ENCODE data around the gene SSBP3. TPM values are rescaled to one million over a fixed set of nuclear protein-coding genes. Genes with fewer than 3 reads are reported as not detected.

SSBP3 gene
- total and polyA plus RNA-seq, 2 of the 13 experiments (the other 11 are each of a cell fraction or from before 2014, with no cell fraction given): 8.5 to 17.6 TPM

DNA sequence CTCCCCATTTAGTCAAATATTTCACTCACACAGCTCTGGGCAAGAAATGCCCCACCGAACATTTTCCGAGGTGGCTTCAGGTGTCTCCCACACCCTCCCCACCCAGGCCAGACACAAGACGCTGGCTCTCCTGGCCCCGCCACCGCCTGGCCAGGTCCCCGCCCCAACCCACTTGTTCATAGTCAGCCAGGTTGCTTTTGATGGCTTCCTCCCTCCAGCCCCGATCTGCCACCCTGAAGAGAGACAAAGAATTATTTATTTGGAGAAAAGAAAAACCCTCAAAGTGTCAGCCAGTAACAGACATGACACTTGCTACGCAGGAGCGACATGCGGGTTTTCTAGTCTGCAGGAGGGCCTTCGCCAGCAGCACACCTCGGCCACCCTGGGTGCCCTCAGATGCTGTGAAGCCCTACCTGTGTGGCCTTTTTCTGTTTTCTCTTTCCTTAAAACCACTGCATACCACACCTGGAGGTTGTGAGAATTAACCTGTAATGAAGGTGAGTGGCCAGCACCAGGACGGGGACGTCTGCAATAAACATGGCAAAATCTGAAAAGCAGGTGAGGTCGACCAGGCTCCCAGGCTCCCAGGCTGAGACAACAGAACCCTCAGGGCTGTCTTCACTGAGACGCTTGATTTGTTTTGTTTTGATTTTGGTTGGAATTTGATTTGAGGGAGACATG, 27.2 kb downstream of the SSBP3 start:
- DNase-seq (ENCODE audit: low spot score) (no peak), ATAC-seq (no peak), FAIRE-seq (no peak)
- Histone ChIP-seq H2AFZ (ENCODE audit: low read length) (no peak overlapping the region), H3K27me3 (ENCODE audit: control insufficient read depth in 1 of 2, insufficient read depth in 2 of 2, low read length in 2 of 2) (no peaks in the 10 kb centered on the region), H3K9ac (ENCODE audit: insufficient read depth, low read depth, low read length) (no peak overlapping the region), H4K20me1 (ENCODE audit: insufficient read depth, low read length) (no peaks in the 10 kb centered on the region; the same call in none of the 2 replicates), H3K79me2 (ENCODE audit: insufficient read depth, low read length) (peaks cover 7% of the 10 kb centered on the region), H3K4me1 (ENCODE audit: insufficient read depth, low read length) (peaks cover 40% of the 10 kb centered on the region), H3K27ac (ENCODE audit: extremely low read length, insufficient read depth, low read length) (no peak overlapping the region), H3K9me3 (ENCODE audit: low read length) (no peaks in the 10 kb centered on the region), H3K4me2 (ENCODE audit: low read depth, low read length) (no peak overlapping the region), H3K36me3 (replicated peaks in 1 of 2; ENCODE audit: control insufficient read depth in 1 of 2, insufficient read depth in 2 of 2, low read length in 2 of 2) (peaks cover 3 to 5% of the 10 kb centered on the region in 2 experiments; a peak in 4 of 5 replicates), H3K4me3 (replicated peaks in 1 of 3; ENCODE audit: insufficient read depth in 1 of 3, low read depth in 2 of 3, low read length in 3 of 3) (no peak overlapping the region)
- TF ChIP-seq MYC (CRISPR knock-in tag; IDR thresholded peaks at IDR 0.05; ENCODE audit: borderline replicate concordance): no peak
- no peak for TF ChIP-seq NFIB (CRISPR knock-in tag; IDR thresholded peaks at IDR 0.05; ENCODE audit: borderline replicate concordance)
- no peak for TF ChIP-seq FOXK1 (CRISPR knock-in tag; IDR thresholded peaks at IDR 0.05; ENCODE audit: borderline replicate concordance, low read depth)
- TF ChIP-seq, protein P1, sequence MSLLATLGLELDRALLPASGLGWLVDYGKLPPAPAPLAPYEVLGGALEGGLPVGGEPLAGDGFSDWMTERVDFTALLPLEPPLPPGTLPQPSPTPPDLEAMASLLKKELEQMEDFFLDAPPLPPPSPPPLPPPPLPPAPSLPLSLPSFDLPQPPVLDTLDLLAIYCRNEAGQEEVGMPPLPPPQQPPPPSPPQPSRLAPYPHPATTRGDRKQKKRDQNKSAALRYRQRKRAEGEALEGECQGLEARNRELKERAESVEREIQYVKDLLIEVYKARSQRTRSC (CRISPR knock-in tag; IDR thresholded peaks at IDR 0.05; ENCODE audit: low read depth): no peak
- TF ChIP-seq, protein P2, sequence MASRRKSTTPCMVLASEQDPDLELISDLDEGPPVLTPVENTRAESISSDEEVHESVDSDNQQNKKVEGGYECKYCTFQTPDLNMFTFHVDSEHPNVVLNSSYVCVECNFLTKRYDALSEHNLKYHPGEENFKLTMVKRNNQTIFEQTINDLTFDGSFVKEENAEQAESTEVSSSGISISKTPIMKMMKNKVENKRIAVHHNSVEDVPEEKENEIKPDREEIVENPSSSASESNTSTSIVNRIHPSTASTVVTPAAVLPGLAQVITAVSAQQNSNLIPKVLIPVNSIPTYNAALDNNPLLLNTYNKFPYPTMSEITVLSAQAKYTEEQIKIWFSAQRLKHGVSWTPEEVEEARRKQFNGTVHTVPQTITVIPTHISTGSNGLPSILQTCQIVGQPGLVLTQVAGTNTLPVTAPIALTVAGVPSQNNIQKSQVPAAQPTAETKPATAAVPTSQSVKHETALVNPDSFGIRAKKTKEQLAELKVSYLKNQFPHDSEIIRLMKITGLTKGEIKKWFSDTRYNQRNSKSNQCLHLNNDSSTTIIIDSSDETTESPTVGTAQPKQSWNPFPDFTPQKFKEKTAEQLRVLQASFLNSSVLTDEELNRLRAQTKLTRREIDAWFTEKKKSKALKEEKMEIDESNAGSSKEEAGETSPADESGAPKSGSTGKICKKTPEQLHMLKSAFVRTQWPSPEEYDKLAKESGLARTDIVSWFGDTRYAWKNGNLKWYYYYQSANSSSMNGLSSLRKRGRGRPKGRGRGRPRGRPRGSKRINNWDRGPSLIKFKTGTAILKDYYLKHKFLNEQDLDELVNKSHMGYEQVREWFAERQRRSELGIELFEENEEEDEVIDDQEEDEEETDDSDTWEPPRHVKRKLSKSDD (CRISPR knock-in tag; IDR thresholded peaks at IDR 0.05; ENCODE audit: low read depth): no peak
- TF ChIP-seq ZNF720 (CRISPR knock-in tag; IDR thresholded peaks at IDR 0.05): no peak
- no peak for TF ChIP-seq IKZF4 (CRISPR knock-in tag; IDR thresholded peaks at IDR 0.05; ENCODE audit: borderline replicate concordance, low read depth, not compliant biosample characterization)
- TF ChIP-seq ZNF296 (CRISPR knock-in tag; conservative IDR thresholded peaks at IDR 0.05): no peak
- TF ChIP-seq, protein P3, sequence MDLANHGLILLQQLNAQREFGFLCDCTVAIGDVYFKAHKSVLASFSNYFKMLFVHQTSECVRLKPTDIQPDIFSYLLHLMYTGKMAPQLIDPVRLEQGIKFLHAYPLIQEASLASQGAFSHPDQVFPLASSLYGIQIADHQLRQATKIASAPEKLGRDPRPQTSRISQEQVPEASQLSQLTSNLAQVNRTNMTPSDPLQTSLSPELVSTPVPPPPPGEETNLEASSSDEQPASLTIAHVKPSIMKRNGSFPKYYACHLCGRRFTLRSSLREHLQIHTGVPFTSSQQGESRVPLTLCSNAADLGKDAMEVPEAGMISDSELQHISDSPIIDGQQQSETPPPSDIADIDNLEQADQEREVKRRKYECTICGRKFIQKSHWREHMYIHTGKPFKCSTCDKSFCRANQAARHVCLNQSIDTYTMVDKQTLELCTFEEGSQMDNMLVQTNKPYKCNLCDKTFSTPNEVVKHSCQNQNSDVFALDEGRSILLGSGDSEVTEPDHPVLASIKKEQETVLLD (CRISPR knock-in tag; IDR thresholded peaks at IDR 0.05; ENCODE audit: low read depth): no peak
- ChIA-PET POLR2A (no interaction called here), CTCF (ENCODE audit: low intra/inter-chr PET ratio, low total read pairs) (no interaction called here)
- in situ Hi-C loops (cut with HindIII; ENCODE audit: extremely low pct_ligation_motif_present, low pct_unique_long_range_greater_than_20kb): no loop called here
- intact Hi-C loops (cut with micrococcal nuclease; ENCODE audit: unreplicated experiment): no loop called here
- BruUV-seq (replicated peaks): no TSS peak
- 93% methylated on average over 16 of the region's 16 CpGs for WGBS (ENCODE audit: low lambda C conversion rate)
